IPS-18c (cell line): Measurements from ENCODE around the gene HSBP1L1.
"Not testable (repeated sequence)": the region's sequence is repeated elsewhere in the genome, so short reads cannot be mapped to it uniquely, and the experiment has no call there.

Experiments
- H3K4me3 ChIP-seq: 2 replicates; pipeline ENCODE4 v1.7.0; 2013; ENCODE audit warnings: low read depth, mild to moderate bottlenecking, low read length, moderate library complexity; ENCODE audit not compliant: insufficient read depth
- H3K9me3 ChIP-seq: one replicate; pipeline ENCODE4 v1.6.1; 2013; ENCODE audit warnings: mild to moderate bottlenecking, low read length, moderate library complexity; ENCODE audit not compliant: control insufficient read depth, insufficient read depth

HSBP1L1 gene

DNA sequence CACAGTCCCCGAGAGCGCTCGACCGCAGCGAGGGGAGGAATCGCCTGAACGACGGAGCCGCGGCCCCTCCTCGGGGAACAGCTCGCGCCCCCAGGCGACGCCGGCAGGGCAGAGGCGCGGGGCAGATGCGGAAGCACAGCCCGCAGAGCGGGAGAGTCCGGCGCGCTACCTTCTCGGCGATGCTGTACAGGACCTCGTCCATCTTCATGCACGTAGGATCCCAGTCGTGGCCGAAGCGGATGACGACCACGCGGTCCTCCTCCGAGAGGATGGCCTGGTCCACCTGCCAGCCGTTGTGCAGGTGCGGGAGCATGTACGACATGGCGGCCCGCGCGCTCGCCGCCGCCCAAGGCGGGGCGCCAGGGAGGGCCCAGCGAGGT lies 23.6 kb downstream of the HSBP1L1 start:
- Histone ChIP-seq H3K4me3 (peak overlapping the region; percentile 87), H3K9me3 (no peaks in the 10 kb centered on the region)

- no peaks in the 10 kb centered on the region for H3K9me3 ChIP-seq
- peak within 1 kb of the TSS; percentile 87 for H3K4me3 ChIP-seq
Measured at GRCh38 chr18:79988451-79989194, 24.2 kb downstream of the HSBP1L1 start, which contains the start of gene TXNL4A. TXNL4A (minus strand) TSS chr18:79988563; CDS start chr18:79988392, 171 bp downstream.

DNA sequence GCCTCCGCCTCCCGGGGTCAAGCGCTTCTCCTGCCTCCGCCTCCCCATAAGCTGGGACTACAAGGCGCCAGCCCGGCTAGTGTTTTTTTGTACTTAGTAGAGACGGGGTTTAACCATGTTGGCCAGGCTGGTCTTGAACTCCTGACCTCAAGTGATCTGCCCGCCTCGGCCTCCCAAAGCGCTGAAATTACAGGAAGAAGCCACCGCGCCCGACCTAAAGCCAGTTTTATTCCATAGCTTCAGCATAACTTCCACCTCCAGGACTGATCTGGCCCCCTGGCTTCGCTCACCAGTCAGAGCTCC lies 24.7 kb downstream of the HSBP1L1 start:
- Histone ChIP-seq H3K9me3 (no peaks in the 10 kb centered on the region), H3K4me3 (peak overlapping the region; percentile 87)

- no peak overlapping the region for H3K4me3 ChIP-seq
- no peaks in the 10 kb centered on the region for H3K9me3 ChIP-seq
Measured at GRCh38 chr18:79991494-79991893, 27.1 kb downstream of the HSBP1L1 start.

DNA sequence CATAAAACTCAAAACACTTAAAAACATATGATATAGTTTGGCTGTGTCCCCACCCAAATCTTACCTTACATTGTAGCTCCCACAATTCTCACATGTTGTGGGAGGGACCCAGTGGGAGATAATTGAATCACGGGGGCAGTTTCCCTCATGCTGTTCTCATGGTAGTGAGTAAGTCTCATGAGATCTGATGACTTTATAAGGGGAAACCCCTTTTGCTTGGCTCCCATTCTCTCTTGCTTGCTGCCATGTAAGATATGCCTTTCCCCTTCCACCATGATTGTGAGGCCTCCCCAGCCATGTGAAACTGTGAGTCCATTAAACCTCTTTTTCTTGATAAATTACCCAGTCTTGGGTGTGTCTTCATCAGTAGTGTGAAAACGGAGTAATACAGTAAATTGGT lies 35.3 kb downstream of the HSBP1L1 start:
- H3K9me3 ChIP-seq, H3K4me3 ChIP-seq: not testable (repeated sequence)

GRCh38 chr18:80000877-80001276 lies 36.4 kb downstream of the HSBP1L1 start:
- Histone ChIP-seq H3K4me3 (no peak overlapping the region), H3K9me3 (peaks cover 12% of the 10 kb centered on the region)

GRCh38 chr18:80002468-80002867 lies 38.0 kb downstream of the HSBP1L1 start:
- no peak overlapping the region for H3K4me3 ChIP-seq
- H3K9me3 ChIP-seq = peaks cover 12% of the 10 kb centered on the region

GRCh38 chr18:80004600-80005342 lies 40.3 kb downstream of the HSBP1L1 start:
- peaks cover 17% of the 10 kb centered on the region for H3K9me3 ChIP-seq

GRCh38 chr18:80006724-80007123 lies 42.3 kb downstream of the HSBP1L1 start:
- Histone ChIP-seq H3K9me3 (peaks cover 11% of the 10 kb centered on the region), H3K4me3 (0 out of 2 replicates have a peak overlapping the region, but pooled peaks have one; percentile 3)

More at GRCh38 chr18:80004600-80005342, 40.3 kb downstream of the HSBP1L1 start:
- no peak overlapping the region for H3K4me3 ChIP-seq

DNA sequence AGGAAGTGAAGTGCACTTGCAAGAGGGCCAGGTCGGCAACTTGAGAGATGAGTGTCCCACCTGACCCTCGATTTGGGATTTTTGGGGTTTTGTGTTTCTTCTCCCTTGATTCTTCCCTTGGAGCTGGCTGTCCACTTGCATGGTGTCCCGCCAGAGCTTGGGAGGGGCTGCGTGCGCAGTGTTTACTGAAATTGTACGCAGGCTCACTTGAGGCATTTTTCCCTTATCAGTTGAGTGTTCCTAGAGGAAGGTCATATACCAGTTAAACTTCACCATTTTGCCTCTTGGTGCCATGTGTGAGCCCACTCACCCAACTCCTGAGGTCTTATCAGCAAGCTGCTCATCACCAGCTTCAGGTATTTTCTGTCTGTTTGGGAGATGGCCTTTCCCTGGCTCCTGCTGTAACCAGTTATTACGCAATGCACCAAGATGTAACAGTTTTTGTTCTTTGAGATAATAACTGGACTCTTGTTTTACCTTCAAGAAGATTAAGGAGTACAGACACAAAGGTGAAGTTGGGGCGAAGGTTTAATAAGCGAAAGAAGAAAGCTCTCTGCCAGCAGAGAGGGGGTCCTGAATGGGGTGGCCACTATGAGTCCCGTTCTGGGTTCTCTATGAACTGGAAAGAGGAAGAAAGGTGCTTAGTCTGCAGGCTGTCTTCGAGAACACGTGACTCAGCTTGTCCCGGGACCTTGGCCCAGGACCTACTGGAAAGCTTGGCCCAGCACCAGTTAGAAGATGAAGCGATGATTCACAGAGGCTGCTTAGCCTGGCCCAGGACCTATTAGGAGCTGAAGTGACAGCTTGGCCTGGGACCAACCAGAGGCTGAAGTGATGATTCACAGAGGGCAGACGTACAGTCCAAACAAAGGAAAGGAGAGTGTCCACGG lies 45.5 kb downstream of the HSBP1L1 start:
- Histone ChIP-seq H3K9me3 (peaks cover 11% of the 10 kb centered on the region), H3K4me3 (no peak overlapping the region)

DNA sequence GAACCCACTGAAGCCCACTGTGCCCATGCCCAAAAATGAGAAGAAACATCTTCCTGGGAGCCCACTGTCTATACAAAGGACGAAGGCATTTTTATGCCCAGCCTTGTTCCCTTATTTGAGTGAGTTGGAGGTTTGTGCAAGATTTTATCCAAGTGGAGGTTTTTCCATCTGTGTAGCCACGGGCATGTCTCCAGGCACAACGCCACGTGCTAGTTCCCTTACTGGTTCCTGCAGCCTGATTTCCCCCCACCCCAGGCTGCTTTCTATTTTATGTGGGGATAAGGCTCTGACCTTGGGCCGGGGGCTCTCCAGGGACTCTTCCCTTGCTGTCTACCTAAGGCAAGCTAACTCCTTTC lies 46.1 kb downstream of the HSBP1L1 start:
- no peak overlapping the region for H3K4me3 ChIP-seq
- H3K9me3 ChIP-seq = peaks cover 9% of the 10 kb centered on the region

- H3K4me3 ChIP-seq, H3K9me3 ChIP-seq: not testable (repeated sequence)
Measured at GRCh38 chr18:80011496-80012137, 47.2 kb downstream of the HSBP1L1 start.

GRCh38 chr18:80012714-80013113 lies 48.3 kb downstream of the HSBP1L1 start:
- H3K4me3 ChIP-seq = no peak overlapping the region
- H3K9me3 ChIP-seq = peaks cover 9% of the 10 kb centered on the region
